Islet precursor cell (in vitro differentiated cells): ENCODE results near the gene PJA2.

Experiments used
- DNase-seq: peaks from one replicate; pipeline ENCODE4 v3.0.0-alpha.2; 2018

The PJA2 gene

DNA sequence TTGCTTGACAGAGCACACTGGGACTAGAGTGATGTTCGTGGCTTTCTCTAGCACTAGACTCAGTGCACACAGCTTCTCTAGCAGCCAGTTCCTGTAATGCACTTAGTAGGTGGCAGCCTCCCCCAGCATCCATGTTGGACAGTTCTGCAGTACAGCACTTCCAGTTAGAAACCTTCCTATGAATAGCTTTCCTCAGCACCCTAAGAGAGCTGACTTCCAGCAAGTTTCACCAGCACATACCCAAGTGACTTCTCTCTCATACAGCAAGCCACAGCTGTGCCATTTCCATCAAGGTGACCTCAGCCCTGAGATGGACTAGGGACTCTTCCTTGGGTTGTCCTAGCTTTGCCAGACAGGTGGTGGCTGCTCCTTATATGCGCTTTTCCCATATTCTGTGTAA, 60.4 kb downstream of the PJA2 start:
- no peak for DNase-seq

DNA sequence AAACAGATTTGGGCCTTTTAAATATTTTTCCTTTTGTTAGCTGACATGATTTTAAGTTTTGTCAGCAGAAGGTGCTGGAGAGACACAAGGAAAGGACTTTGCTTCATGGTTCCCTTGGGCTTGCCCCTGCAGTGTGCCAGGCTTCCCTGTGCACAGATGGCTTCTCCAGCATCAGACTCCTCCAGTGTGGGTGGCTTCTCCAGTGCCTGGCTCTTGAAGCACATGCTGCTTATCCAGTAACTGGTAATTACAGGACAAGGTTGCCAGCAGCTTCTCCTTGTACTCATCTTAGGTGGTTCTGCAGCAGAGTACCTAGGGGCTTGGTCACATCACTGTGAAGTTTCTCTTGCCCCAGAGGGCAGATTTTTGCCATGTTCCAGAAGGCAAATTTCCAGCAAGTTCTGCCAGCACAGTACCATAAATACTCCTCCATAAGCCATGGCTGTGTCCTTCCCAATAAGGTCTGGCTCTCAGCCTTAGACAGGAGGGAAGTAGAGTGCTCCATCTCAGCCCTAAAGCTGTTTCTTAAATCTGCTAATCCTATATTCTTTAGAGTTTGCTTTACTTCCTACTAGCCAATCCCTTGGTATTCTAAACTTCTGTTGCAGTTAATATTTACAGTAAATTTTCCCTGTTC, 62.4 kb downstream of the PJA2 start:
- no peak for DNase-seq

DNA sequence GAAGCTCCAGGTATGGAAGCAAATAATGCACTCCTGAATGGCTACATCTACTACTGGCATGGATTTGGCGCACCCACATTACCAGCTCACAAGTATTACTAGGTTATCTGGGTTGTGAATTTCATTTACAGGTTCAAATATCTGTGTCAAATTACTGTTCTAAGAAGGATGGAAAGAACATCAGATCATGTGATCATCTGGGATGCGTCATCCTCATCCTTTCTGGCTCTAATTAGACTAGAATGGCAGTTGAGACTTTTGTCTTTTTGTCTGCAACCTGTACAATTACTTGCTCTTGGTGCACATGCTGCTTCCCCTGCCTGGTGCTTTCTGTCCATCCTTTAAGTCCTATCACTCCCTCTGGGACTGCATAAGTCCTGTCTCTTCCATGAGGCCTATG, 64.1 kb downstream of the PJA2 start:
- DNase-seq: no peak

DNA sequence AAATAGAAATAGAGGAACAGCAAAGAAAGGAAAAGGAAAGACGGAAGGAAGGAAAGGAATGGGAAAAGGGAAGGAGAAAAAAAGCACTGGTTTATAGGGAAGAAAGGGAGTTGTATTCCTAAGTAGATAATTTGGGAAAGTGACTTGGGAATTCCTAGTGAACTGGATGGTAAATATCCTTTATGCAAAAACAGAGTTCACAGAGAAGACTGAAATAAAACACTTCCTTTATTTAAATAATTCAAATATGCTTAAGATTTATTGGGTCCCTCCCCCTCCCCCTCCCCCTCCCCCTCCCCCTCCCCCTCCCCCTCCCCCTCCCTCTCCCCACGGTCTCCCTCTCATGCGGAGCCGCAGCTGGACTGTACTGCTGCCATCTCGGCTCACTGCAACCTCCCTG, 69.4 kb downstream of the PJA2 start:
- no peak for DNase-seq

DNA sequence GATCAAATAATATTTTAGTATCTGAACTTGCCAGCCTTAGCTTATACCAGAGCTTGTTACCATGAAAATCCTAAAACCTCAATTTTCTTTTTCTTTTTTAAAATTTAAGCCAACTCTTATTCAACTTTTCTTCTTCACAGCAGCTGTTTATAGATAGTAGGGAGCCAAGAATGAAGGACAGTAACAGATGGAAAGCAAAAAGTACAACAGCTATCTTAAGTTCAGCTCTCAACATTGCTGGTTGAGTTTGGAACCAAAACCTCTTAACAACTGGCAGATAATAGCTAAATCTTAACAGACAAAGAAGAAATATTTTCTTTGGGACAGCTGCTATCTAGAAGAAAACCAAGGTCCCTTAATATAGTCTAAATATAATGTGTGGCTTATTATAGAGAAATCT, 74.7 kb downstream of the PJA2 start:
- no peak for DNase-seq

DNA sequence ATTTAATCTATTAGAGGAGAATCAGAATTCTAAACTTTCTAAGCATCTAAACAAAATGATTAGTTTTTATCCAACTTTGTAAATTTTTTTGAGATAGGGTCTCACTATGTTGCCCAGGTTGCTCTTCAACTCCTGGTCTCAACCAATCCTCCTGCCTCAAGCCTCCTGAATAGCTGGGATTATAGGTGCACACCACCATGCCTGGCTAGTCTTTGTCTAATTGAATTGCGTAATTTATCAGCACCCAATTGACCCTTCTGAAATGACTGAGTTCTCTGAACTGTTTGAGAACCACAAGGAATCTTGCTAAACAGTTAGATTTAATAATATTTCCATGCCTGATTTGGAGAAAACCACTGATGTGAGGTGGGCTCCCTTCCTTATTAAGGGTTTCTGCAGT, 75.7 kb downstream of the PJA2 start:
- no peak for DNase-seq

DNA sequence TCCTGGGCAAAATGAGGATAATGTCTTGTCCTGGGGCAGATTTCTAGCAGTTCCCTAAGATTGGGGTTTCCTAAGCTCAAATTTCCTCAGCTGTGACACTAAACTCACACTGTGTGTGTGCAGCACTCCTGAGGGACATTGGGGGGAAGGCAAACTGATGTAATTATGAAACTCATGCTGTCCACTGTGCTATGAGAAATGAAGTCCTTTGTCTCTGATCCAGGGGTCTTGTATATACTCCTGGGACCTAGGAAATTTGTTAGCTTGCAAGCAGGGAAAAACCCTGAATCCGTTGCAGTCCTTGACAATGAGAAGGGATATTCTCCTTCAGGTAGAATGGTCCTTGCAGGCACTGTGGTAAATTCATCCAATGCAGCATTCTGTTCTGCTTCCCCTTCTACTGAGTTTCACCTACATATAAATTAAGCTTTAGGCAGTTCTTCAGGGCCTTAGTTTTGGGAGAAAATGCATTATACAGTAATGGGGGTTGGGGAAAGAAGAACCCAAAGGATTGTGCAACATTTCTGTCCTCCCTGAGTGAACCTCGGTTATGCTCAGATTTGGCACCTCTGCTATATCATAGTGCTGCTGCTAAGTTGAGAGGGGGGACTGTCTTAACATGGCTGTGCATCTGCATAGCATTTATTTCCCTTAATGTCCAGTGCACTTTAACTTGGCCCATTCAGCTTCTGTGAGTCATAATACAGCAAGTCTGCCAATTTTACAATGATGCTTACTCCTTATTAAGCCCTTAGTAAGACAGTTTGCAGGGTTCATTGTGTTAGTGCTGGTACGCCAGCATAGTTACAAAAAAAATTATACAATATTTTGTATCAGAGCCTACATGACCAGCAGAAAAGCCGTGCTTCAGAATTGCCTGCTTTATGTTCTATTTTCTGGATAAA, 80.2 kb downstream of the PJA2 start:
- DNase-seq: no peak

DNA sequence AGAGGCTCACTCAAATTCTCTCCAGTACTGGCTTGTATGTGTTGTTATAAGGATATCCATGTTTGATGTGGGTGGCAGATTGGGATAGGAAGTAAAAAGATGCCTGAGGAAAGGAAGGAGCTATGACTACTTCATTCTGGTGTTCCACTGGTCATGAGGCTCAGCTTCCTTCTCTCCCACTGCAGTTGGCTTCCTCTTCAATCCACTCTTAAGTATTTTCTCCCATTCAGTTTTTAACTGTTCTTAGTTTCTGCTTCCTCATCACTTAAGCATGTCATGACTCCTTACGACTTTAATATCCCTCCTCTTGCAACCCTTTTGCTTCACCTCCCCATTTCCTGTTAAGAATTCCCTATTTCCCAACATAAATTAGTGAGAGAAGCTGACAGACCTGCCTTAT, 81.1 kb downstream of the PJA2 start:
- DNase-seq: no peak

DNA sequence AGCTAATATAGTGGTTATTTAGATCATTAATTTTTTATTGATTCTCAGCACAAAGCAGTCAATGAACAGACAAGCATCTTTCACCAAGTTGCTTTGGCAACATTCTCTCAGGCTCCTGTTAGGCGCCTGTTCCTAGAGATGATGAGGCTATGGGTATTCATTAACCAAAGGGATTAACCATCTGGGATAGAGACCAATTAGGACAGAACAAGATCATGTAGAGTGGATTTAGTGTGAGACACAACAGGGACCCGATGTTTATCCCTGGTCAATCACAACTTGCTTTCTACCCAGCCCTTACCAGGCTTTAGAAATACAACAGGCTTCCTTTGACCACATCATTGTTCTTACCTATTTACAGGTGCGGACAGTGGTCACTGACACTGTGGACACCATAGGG, 82.2 kb downstream of the PJA2 start:
- DNase-seq: no peak

DNA sequence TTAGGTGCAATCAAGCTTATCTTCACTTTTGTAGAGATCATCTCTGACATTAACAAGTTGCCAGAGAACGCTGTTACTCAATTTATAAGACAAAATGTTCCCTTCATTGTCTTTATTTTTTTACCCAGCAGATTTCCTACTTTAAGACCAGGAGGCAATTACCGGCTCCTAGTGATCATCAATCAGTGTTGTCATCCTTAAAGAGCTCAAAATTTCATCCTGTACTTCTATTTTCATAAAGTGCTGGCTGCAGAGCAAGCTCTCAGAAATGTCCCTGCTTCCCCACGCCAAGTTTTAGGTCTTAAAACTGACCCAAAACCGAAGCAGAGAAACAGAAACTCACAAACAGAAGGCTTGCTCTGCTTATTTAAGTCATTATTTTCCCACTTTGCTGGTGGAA, 82.9 kb downstream of the PJA2 start:
- DNase-seq: no peak

DNA sequence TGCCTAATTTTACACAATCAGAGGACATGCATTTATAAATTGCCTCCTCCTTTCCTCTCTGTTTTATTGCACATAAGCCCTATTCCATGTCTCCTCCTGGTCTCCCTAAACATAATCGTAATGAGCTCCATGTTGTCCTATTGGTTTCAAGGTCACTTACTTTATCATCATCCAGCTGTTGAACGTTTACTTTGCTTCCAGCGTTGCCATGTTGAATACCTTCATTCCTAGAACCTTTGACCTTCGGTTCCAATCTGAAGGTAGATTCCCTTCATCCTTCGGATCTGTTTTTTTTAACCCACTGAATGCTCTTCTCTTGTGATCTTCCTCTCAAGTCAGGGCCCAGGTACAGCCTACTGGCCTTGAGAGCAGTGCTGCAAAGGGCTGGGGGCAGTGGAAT, 84.3 kb downstream of the PJA2 start:
- DNase-seq: no peak

DNA sequence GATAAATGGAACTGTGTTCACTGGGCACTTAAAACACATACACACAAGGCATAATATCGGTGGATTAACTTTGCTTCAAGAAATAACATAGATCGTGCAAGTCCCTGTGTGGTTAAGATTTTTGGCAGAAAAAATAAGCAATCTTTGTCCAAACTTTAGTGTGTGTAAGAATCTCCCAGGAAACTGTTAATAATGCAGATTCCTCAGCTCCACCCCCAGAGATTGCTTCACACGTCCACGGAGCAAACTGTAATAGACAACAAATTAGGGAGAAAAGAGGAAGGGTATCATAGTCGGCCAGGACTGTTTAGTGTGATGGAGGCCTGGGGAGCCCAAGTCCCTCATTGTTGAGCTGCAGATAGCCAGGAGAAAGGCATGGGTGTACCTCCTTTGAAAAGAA, 84.8 kb downstream of the PJA2 start:
- no peak for DNase-seq

DNA sequence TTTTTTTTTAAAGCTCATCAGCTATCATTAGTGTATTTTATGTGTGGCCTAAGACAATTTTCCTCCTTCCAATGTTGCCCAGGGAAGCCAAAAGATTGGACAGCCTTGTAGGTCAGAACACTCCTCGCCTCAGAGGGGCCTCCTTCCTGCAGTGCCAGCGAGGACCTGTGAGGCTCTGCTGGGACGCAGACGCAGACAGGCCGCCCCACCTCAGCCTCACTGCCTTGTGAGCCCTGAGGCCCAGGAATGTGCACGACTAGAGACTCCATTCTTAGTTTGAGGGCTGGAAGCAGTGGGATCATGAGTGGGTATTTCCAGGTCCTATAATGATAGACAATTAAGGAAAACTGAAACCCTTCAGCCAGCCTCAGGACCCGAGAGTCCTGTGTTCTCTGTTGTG, 85.4 kb downstream of the PJA2 start:
- peak; percentile 79 for DNase-seq

DNA sequence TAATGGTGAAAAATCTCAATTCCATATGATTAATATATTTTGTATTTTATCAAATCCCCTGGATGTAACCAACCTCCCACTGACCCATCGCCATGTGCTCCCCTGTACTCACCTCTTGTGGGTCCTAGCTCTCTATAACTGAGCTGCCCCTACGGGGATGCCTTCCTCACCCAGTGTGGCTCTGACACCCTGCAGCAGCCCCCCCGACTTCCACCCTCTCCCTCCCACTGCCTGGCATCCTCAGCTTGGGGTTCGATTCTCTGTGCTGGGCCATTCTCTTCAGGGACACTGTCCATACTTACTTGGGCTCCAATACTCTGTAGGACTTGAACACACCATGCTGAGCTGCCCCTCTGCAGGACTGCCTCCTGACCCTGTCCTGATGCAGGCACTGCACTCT, 87.1 kb downstream of the PJA2 start:
- DNase-seq: no peak

DNA sequence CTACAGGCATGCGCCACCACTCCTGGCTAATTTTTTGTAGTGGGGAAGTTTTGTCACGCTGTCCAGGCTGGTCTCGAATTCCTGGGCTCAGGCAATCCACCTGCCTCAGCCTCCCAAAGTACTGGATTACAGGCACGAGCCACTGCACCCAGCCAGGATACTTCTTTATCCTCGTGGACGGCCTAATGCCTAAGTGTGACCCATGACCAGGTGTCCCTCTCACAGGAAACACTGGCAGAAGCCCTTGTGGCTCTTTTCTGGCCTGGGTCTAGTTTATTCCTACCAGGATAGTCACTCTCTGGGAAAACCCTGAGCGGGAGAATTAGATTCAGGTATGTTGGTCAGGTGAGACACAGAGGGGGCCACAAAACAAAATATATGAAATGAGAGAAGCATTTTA, 90.4 kb downstream of the PJA2 start:
- DNase-seq: no peak

DNA sequence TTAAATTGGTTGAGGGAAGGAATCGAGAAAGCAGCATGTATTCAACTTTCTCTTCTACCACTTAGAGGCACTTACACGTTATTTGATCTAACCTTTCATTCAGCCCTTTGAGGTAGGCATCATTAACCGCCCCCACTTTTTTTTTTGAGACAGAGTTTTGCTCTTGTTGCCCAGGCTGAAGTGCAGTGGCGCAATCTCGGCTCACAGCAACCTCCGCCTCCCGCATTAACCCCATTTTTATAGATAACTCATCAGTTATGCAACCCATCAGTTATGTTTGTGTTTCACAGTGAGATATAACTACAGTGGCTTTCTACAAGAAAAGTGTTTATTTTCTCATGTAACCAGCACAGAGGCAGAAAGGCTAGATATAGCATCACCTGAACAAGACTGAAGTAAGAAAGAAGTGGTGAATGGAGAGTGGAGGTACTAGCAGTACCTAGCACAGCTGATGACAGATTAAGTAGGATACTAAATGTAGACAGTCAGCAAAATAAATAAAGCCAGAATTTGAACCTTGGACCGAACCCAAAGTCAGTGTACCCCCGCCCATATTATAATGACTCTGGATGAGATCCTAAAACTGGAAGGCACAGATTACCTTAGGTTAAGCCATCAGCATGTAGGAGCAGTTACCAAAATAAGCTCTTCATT, 91.2 kb downstream of the PJA2 start:
- no peak for DNase-seq

DNA sequence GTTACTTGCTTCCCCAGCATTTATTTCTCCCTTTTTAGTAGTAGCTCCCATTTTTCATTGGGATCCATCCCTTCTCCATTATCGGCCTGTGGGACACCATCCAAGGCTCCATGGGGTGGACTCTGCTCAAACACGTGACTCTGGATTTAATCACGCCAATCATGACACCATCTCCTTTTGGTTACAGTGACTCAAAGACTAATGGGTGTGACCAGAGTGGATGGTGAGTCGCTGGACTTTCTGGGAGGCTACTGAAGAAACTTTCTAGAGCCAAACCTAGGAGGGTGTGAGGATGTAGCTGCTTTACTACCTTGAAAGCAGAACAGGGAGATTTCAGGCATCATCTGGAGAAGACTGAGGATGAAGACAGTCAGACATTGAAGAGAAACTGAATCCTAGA, 93.1 kb downstream of the PJA2 start:
- no peak for DNase-seq

DNA sequence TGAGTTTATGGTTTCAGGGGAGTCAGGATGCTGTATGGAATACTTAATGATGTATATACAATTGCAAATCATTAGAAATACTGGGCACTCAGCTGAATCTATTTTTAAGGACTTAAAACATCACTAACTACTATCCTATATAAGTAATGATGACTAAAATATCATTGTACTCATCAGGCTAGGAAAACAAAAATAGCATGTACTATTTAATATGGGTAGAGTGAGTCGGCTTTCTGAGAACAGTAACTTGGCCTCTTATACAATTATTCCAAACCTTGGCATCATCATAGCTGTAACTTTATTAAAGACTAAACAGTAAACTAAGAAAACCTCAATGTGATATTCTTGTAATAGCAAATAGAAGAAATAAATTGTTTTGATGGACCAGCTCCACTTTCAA, 94.5 kb downstream of the PJA2 start:
- no peak for DNase-seq

DNA sequence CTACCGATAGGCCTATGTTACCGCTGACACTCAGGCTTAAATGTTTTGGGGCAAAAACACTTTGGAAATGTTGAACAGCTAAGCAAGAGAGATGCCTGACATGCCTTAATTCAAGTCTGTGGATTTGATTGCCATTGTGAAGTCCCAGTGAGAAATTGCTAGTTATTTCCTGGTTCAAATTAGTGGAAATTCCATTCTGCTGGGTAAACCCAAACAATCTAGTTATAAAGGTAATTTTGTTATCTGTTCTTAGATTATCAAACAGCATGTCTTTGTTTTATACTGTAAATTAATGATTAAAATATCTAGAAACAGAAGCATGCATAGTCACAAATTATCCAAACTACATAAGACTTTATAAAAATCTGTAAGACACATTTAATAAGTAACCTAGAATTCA, 96.6 kb downstream of the PJA2 start:
- no peak for DNase-seq

DNA sequence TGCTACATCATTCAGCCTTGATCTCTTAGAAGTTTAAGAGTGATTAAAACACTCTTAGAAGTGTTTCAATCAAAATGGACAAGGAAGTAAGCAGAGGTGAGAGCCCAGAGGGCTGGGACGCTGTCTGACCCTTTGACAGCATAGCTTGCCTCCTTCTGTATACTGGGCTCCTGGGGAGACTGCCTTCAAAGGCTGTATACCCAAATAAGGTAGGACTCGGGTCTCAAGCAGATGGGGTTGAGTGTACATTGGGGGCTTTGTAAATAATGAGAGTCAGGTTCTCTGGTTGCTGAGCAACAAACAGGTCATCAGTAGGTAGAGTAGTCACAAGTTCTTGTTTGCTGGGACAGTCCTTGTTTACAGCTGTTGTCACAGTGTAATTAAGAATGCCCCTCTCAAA, 97.1 kb downstream of the PJA2 start:
- DNase-seq: no peak

DNA sequence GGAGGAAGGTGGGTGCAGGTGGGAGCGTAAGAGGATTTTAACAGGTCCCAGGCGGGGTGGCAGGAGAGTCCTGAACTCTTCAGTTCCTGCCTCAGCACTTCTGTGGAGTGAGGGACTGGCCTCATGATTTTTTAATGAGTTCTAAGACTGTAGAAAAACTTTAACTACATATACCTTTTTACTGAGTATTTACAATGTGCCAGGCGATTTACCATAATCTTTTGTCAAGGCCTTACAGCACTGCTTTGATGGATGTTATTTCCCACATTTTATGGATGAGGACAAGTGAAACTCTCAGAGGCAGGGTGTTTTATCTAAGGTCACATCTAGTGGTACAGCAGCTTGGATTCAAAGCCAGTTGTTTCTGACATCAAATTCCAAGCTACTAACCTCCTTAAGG, 99.5 kb downstream of the PJA2 start:
- DNase-seq: no peak

DNA sequence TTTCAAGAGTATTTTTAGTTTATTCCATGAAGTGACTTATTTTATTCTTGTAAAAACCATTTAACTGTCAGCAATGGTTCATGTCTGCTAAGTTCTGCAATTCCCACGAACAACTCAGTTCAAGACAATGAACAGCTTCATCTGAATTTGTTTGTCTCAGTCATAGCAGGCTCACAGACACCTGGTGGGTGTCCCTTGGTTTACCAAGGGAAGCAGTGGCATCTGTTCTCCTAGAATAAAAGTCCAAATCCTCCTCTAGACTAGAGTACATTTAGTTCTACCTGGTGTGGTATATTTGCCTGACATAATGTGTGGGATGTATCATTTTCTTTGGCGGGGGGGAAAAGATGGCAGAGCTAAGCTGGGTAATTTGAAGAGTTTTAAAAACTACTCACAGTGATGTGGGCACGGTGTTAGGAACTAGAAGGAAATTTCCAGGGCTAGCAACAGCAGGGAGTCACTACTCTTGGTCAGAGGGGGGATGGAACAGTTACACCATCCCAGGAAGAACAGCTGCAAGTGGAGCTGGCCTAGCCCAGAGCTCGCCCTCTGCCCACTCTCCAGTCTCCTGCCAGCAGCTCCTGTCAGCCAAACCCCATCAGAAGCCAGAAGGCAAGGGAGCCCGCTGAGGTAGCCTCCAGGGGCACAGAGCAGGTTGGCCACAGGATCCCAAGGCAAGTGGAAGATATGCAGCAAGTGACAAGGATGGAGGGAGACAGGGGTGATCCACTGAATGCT, 100.3 kb downstream of the PJA2 start:
- no peak for DNase-seq

DNA sequence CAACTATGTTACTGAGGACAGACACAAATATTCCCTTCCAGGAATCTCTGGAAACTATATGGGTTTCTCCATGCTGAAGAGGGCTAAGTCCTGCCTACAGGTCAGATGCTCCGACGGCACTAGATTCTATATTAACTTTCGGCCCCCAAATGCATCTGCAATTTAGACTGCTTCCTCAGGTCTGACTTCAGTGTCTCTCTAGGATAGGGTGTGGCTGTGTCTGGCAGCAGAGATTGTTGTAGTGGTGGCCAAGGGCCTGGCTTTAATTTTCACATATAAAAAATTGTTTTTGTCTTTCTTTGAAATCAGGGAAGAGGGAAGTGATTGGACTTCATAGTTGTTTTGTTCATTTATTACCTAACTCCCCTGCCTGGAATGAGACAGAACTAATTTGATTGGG, 101.8 kb downstream of the PJA2 start:
- no peak for DNase-seq

DNA sequence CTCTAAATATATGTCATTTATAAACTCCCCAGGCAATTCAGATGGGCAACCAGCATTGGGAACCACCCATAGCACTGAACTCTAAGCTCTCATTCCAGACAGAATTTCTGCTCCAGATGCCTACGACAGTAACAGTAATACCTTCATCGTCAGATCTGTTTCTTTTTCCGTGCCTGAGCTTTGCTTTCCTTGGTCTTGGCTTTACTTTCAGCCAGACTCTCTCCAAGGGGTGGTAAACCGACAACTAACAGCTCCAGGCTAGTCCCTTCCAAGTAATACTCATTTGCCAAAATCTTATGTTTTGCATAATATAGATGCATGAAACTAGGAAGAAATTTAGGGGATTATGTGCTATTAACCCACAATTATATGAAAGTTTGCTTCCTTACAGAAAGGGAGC, 102.3 kb downstream of the PJA2 start:
- no peak for DNase-seq
